K562 (cell line): ENCODE measurements around the gene CHST15.

Experiments
- ETS2 ChIP-seq: IDR thresholded peaks from 2 replicates; pipeline ENCODE4 v1.6.1; 2016; ENCODE audit warnings: borderline replicate concordance, missing genetic modification characterization, mild to moderate bottlenecking, moderate library complexity, missing compliant biosample characterization; ENCODE audit not compliant: poor library complexity, severe bottlenecking
- ZNF121 ChIP-seq: sonication (generic); formaldehyde crosslinking; conservative IDR thresholded peaks from 2 replicates; pipeline ENCODE4 v1.8.0; 2022; ENCODE audit warnings: missing genetic modification reagents
- ZNF830 ChIP-seq: fragments of 250-450 bp; sonication (Bioruptor Pico); IDR thresholded peaks from 2 replicates; pipeline ENCODE4 v1.5.0; 2021; ENCODE audit warnings: mild to moderate bottlenecking

DNA sequence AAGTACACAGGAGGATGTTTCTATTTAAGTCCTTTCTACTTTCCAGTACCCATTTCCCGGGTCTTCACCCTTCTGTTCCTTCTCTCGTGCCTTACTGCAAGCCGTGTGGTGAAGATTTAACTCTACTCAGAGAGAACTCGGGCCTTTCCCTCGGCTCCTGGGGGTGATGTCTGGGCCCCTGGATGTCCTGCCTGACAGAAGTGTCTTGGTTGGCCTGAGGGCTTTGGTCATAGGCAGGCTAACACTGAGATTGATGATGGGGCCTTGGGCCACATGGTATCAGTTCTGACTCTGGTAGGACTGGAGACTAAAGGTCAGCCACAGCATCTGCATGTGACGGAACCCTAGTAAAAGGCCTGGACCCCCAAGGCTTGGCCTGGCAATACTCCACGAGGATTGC lies 80.4 kb downstream of the CHST15 start:
- TF ChIP-seq ZNF830 (CRISPR knock-in tag) (no peak), ETS2 (tag) (no peak), ZNF121 (CRISPR knock-in tag) (no peak)
